Panc1 (cell line): ENCODE measurements around the gene ADSS1. TPM values are rescaled to one million over a fixed set of nuclear protein-coding genes. Genes with fewer than 3 reads are reported as not detected.

ENCODE experiments used
- ATAC-seq: fragments of 200-7000 bp; cut with Tn5 transposase; 2 replicates; pipeline ENCODE4 v1.9.1; 2020; ENCODE audit warnings: mild to moderate bottlenecking, moderate library complexity
- BruUV-seq: library from RNA; stranded (reverse); fragments of 400-500 nt; replicated peaks from 2 replicates; lab custom pipeline; 2021; lab: Mats Ljungman, UMichigan
- CTCF ChIA-PET: fragments of 300-600 bp; sonication (Branson Sonifier 250); formaldehyde crosslinking; loops from one replicate; lab custom pipeline; 2022; ENCODE audit warnings: antibody characterized with exemption; lab: Charles Lee
- POLR2A ChIA-PET: fragments of 300-600 bp; sonication (Branson Sonifier 250); formaldehyde crosslinking; loops from one replicate; lab custom pipeline; 2022; ENCODE audit warnings: antibody characterized with exemption; lab: Charles Lee
- DNase-seq: peaks from one replicate; pipeline ENCODE4 v3.0.0-alpha.2; 2010; ENCODE audit warnings: low read depth, low spot score
- H3K27ac ChIP-seq: 2 replicates; pipeline ENCODE4 v1.5.1; 2011; ENCODE audit warnings: mild to moderate bottlenecking, low read length, inconsistent platforms
- H3K27me3 ChIP-seq: fragments of 200-500 bp; sonication (Bioruptor generic); 2 replicates; pipeline ENCODE4 v1.6.0; 2014; ENCODE audit warnings: low read length, inconsistent platforms; ENCODE audit not compliant: control insufficient read depth, insufficient read depth
- H3K36me3 ChIP-seq: fragments of 200-500 bp; sonication (Bioruptor generic); 2 replicates; pipeline ENCODE4 v1.5.1; 2014; ENCODE audit warnings: inconsistent platforms, mild to moderate bottlenecking, low read length, moderate library complexity; ENCODE audit not compliant: control insufficient read depth, insufficient read depth
- H3K4me1 ChIP-seq: 2 replicates; pipeline ENCODE4 v1.5.1; 2011; ENCODE audit warnings: inconsistent platforms, mild to moderate bottlenecking, low read length, moderate library complexity; ENCODE audit not compliant: control insufficient read depth, insufficient read depth
- H3K4me3 ChIP-seq, 2 experiments: 2 replicates each; pipeline ENCODE4 v1.5.1; 2011 to 2012; ENCODE audit warnings: low read depth in 2 of 2, low read length in 2 of 2, mild to moderate bottlenecking in 2 of 2, inconsistent platforms in 1 of 2, moderate library complexity in 1 of 2
- H3K9me3 ChIP-seq: fragments of 200-500 bp; sonication (Bioruptor generic); 2 replicates; pipeline ENCODE4 v1.5.1; 2014; ENCODE audit warnings: low read depth, mild to moderate bottlenecking, inconsistent platforms, low read length, moderate library complexity; ENCODE audit not compliant: control insufficient read depth, insufficient read depth
- POLR2AphosphoS5 ChIP-seq: IDR thresholded peaks from 2 replicates; pipeline ENCODE4 v1.6.1; 2012; ENCODE audit warnings: mild to moderate bottlenecking, low read depth, low read length, moderate library complexity
- REST ChIP-seq, 2 experiments: IDR thresholded peaks; 2 replicates each; pipeline ENCODE4 v1.6.1; 2011 to 2012; ENCODE audit warnings: low read depth in 2 of 2, control low read depth in 1 of 2, low read length in 1 of 2, mild to moderate bottlenecking in 1 of 2, moderate library complexity in 1 of 2; ENCODE audit not compliant: insufficient read depth in 1 of 2
- SIN3A ChIP-seq: IDR thresholded peaks from 2 replicates; pipeline ENCODE4 v1.6.1; 2012; ENCODE audit warnings: low read depth, mild to moderate bottlenecking, low read length, moderate library complexity, borderline replicate concordance; ENCODE audit not compliant: insufficient read depth
- TCF7L2 ChIP-seq: IDR thresholded peaks from 2 replicates; pipeline ENCODE4 v1.6.1; 2011; ENCODE audit warnings: mild to moderate bottlenecking, low read depth, low read length, inconsistent platforms
- in situ Hi-C: cut with HindIII; loops from 2 replicates; pipeline ENCODE4 v1.10.0; 2016; ENCODE audit warnings: low sequenced_read_pairs, low pct_unique_long_range_greater_than_20kb
- intact Hi-C: fragments of 100-400 bp; cut with micrococcal nuclease; formaldehyde crosslinking; loops from one replicate; pipeline ENCODE4 v1.10.0; 2022; ENCODE audit not compliant: unreplicated experiment
- total RNA-seq: library from RNA; stranded (reverse); gene quantifications from one replicate; pipeline ENCODE4 v1.2.1, GENCODE V29; 2021; ENCODE audit not compliant: unreplicated experiment
- TF ChIP-seq, protein P1 (sequence below): fragments of 450-650 bp; IDR thresholded peaks from 2 replicates; pipeline ENCODE4 v1.5.1; 2017; ENCODE audit warnings: mild to moderate bottlenecking

ADSS1 gene
- total RNA-seq, 1 experiment from 2014 or later, result 9.4 TPM

GRCh38 chr14:104678901-104679705 is 44.9 kb upstream of the ADSS1 start:
- ChIA-PET POLR2A (interaction anchor here (1.0 kb wide), 1 partner anchor 8 kb away, joined by 3 read pairs; no protein-coding TSS in a partner anchor), CTCF (no interaction called here)
- in situ Hi-C loops, result no loop called here
- TF ChIP-seq TCF7L2 (no peak), POLR2AphosphoS5 (no peak), SIN3A (no peak), REST (IDR thresholded peaks at IDR 0.05; ENCODE audit: insufficient read depth in 1 of 2, low read depth in 2 of 2, low read length in 1 of 2) (no peak)
- TF ChIP-seq, protein P1, sequence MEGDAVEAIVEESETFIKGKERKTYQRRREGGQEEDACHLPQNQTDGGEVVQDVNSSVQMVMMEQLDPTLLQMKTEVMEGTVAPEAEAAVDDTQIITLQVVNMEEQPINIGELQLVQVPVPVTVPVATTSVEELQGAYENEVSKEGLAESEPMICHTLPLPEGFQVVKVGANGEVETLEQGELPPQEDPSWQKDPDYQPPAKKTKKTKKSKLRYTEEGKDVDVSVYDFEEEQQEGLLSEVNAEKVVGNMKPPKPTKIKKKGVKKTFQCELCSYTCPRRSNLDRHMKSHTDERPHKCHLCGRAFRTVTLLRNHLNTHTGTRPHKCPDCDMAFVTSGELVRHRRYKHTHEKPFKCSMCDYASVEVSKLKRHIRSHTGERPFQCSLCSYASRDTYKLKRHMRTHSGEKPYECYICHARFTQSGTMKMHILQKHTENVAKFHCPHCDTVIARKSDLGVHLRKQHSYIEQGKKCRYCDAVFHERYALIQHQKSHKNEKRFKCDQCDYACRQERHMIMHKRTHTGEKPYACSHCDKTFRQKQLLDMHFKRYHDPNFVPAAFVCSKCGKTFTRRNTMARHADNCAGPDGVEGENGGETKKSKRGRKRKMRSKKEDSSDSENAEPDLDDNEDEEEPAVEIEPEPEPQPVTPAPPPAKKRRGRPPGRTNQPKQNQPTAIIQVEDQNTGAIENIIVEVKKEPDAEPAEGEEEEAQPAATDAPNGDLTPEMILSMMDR, result no peak
- Histone ChIP-seq H3K9me3 (no peaks in the 10 kb centered on the region), H3K27me3 (no peaks in the 10 kb centered on the region), H3K36me3 (no peaks in the 10 kb centered on the region; the same call in 1 of the 2 replicates), H3K4me3 (no peak overlapping the region), H3K4me1 (peaks cover 69% of the 10 kb centered on the region), H3K27ac (peak overlapping the region; percentile 97)
- ATAC-seq, result no peak
- intact Hi-C loops, result no loop called here
- DNase-seq, result no peak
- BruUV-seq, result no TSS peak

GRCh38 chr14:104680056-104680805 is 43.8 kb upstream of the ADSS1 start:
- in situ Hi-C loops (no loop called here), intact Hi-C loops (no loop called here)
- no peak for TF ChIP-seq SIN3A
- no peak for TF ChIP-seq TCF7L2
- TF ChIP-seq, protein P1, result no peak
- Histone ChIP-seq H3K4me3 (peak overlapping the region in 1 of 2 experiments; percentile 45; a peak in 2 of 4 replicates), H3K4me1 (peaks cover 69% of the 10 kb centered on the region), H3K9me3 (no peaks in the 10 kb centered on the region), H3K27ac (peak overlapping the region; percentile 97), H3K36me3 (no peaks in the 10 kb centered on the region; the same call in 1 of the 2 replicates), H3K27me3 (no peaks in the 10 kb centered on the region)
- ChIA-PET POLR2A (interaction anchor here (1.0 kb wide), 1 partner anchor 14 kb away, joined by 3 read pairs; no protein-coding TSS in a partner anchor), CTCF (interaction anchor here (1.9 kb wide), 1 partner anchor 15 kb away, joined by 8 read pairs; no protein-coding TSS in a partner anchor)
- DNase-seq (no peak), ATAC-seq (peak; percentile 64)
- no TSS peak for BruUV-seq
